ENCODE measurements around the gene CAMK4.

DNA sequence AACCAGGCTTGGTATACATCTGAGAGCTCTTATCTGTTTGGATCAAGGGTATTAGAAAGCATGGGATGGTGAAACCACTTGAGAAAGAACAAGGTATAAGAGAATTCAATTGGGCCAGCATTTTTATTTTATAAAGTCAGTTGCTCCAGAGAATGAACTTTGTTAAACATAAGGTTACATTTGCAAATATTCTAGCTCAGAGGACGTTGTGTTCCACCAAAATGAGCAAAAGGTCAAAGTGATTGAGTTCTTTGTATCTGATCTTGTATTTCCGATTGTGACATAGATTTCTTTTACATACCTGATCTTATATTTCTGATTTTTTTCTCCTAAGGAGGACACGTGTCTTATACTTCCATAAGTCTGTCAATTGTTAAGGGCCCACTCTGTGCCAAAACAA is 296.7 kb downstream of the CAMK4 start:
- TF ChIP-seq POLR2A (IDR thresholded peaks at IDR 0.05) = no peak
- TF ChIP-seq CTCF (IDR thresholded peaks at IDR 0.05) = no peak
